Mucosa of descending colon (tissue), 3 donors: Measurements from ENCODE around the gene STIL. TPM values are rescaled to one million over a fixed set of nuclear protein-coding genes. Genes with fewer than 3 reads are reported as not detected.

ENCODE experiments used
- ATAC-seq: fragments of 200-7000 bp; cut with Tn5 transposase; one replicate; pipeline ENCODE4 v1.9.1; 2020; ENCODE audit warnings: mild to moderate bottlenecking, moderate library complexity
- DNase-seq, 3 donors: peaks; one replicate each; pipeline ENCODE4 v3.0.0-alpha.2; 2020
- H3K36me3 ChIP-seq: fragments of 200-600 bp; one replicate; pipeline ENCODE4 v1.8.0; 2021; ENCODE audit warnings: low read depth, mild to moderate bottlenecking
- H3K4me1 ChIP-seq: fragments of 200-600 bp; one replicate; pipeline ENCODE4 v1.8.0; 2021; ENCODE audit warnings: low read depth, mild to moderate bottlenecking
- H3K4me3 ChIP-seq: fragments of 200-600 bp; one replicate; pipeline ENCODE4 v1.8.0; 2021; ENCODE audit warnings: mild to moderate bottlenecking
- H3K9me3 ChIP-seq: fragments of 200-600 bp; one replicate; pipeline ENCODE4 v1.8.0; 2021; ENCODE audit warnings: mild to moderate bottlenecking
- intact Hi-C, 2 donors: fragments of 100-400 bp; cut with DNase I in 1 of 2; cut with micrococcal nuclease in 1 of 2; formaldehyde crosslinking; loops; one replicate each; pipeline versions ENCODE4 v1.11.0 to v1.11.1; 2022; cut with DNase I, micrococcal nuclease
- total RNA-seq, 3 donors: library from RNA; stranded (reverse); fragmentation: NEBNext Ultra II Directional in 2 of 3; extraction: Animal tissue kit (Norgen Biotek cat#: 25700) in 2 of 3; gene quantifications; one replicate each; pipeline versions ENCODE4 v1.2.1 to v1.2.4, GENCODE V29; 2021 to 2023
- TF ChIP-seq, protein P1 (sequence below): fragments of 200-600 bp; IDR thresholded peaks from one replicate; pipeline ENCODE4 v1.8.0; 2022; ENCODE audit warnings: antibody characterized with exemption, mild to moderate bottlenecking
- donor health status: DM: no; HTN: no; CAD: no; lungs with moderate emphysema.
- donor health status: DM: no; HTN: no; CAD: no.
- donor health status: DM: no; HTN: yes; CAD: no.

Gene STIL
- total RNA-seq, 3 donors from 2014 or later, result 4.8 to 13.1 (median 9.6) TPM

DNA sequence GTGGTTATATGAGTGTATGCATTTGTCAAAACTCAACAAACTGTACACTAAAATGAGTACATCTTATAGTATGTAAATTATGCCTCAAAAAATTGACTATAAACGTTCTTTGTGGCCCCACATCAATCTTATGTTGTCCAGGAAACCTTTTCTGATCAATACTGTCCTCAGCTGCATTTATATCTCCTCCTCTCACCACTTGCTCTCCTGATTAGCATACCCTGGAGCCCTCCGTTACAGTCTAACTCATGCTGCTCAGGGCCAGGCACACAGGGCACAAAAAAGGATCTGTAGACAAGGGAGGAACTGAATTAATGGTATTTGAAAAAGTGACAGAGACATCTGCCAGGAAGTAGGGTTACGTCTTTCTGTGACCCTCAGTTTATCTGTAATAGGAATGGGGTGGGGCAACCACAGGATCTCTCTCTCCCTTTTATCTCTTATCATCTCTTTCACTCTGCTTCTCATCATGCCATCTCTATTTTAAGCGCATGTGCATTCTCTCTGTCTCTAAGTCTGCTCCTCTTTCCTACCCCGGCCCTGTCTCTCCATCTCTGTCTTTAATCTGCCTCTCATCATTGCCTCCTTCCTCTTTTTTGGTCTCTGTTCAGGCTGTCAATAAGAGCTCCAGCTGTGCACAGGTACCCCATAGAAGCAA lies 74.9 kb downstream of the STIL start:
- TF ChIP-seq, protein P1, sequence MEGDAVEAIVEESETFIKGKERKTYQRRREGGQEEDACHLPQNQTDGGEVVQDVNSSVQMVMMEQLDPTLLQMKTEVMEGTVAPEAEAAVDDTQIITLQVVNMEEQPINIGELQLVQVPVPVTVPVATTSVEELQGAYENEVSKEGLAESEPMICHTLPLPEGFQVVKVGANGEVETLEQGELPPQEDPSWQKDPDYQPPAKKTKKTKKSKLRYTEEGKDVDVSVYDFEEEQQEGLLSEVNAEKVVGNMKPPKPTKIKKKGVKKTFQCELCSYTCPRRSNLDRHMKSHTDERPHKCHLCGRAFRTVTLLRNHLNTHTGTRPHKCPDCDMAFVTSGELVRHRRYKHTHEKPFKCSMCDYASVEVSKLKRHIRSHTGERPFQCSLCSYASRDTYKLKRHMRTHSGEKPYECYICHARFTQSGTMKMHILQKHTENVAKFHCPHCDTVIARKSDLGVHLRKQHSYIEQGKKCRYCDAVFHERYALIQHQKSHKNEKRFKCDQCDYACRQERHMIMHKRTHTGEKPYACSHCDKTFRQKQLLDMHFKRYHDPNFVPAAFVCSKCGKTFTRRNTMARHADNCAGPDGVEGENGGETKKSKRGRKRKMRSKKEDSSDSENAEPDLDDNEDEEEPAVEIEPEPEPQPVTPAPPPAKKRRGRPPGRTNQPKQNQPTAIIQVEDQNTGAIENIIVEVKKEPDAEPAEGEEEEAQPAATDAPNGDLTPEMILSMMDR, result no peak
- intact Hi-C loops, result no loop called here
- no peak for DNase-seq
- H3K4me1 ChIP-seq, result no peaks in the 10 kb centered on the region
- H3K9me3 ChIP-seq, result no peaks in the 10 kb centered on the region
- H3K36me3 ChIP-seq, result no peaks in the 10 kb centered on the region
- ATAC-seq, result no peak
- no peak overlapping the region for H3K4me3 ChIP-seq

DNA sequence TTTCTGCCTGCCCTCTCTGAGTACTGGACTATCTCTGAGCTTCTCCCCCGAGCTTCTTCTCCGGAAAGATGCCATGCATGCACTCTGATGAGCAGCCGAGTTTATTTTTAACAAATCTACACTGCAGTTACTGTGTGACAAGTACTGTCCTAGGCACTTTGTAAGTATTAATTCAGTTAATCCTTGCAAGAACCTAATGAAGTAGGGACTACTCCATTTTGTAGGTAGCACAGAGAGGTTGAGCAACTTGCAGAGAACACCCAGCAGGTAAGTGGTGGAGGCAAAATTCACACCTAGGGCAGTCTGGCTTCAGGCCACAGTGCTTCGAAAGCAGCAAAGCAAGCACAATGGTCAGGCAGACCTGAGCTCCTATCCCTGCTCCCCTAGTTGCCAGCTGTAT lies 78.1 kb downstream of the STIL start:
- intact Hi-C loops, result no loop called here

DNA sequence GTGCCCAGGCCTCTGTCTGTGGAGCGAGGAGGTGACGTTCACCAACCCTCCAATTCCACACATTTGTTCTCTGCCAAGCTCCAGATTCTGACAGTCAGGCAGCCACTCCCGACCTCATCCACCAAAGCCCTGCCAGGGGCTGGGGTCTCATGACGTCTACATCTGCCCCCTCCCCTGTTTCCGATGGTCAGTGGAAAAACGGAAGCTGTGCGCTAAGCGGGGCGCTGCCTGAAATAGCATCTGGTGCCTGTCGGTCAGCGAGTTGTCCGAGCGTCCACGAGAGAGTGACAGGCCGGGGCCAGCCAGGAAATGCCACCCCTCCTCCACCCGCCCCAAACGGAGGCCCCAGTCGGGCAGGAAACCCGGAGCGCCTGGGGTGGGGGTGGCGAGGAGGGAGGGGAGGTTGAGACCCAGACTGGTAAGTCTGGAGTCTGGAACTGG lies 78.7 kb downstream of the STIL start:
- intact Hi-C loops, result no loop called here
- TF ChIP-seq, protein P1, result no peak
- ATAC-seq, result no peak
- Histone ChIP-seq H3K4me3 (no peak overlapping the region), H3K9me3 (no peaks in the 10 kb centered on the region), H3K36me3 (no peaks in the 10 kb centered on the region), H3K4me1 (peaks cover 11% of the 10 kb centered on the region)
- peak in 1 of 3 donors; percentile 65 for DNase-seq

More for the DNA sequence above, 78.1 kb downstream of the STIL start:
- no peaks in the 10 kb centered on the region for H3K36me3 ChIP-seq
- ATAC-seq (no peak), DNase-seq (no peak)
- H3K4me1 ChIP-seq, result peaks cover 11% of the 10 kb centered on the region
- TF ChIP-seq, protein P1, result no peak
- H3K4me3 ChIP-seq, result no peak overlapping the region
- H3K9me3 ChIP-seq, result no peaks in the 10 kb centered on the region

DNA sequence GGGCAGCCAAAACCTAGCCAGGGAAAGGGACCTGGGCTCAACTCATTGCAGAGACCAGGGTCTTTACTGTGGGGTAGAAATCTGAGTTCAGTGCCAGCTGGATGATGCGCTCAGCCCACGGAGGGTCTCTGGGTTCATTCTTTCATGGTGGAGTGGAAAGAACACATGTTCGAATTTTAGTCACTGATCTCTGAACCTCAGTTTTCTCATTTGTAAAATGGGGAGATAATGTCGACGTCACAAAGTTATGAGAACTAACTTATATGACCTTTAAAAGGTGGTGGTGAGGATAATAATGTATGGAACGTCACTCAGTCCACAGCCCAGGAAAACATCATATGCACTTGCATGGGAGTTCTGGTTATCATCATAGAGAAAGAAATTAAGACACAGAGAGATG lies 80.8 kb downstream of the STIL start:
- no peak for ATAC-seq
- Histone ChIP-seq H3K4me3 (no peak overlapping the region), H3K9me3 (no peaks in the 10 kb centered on the region), H3K36me3 (no peaks in the 10 kb centered on the region), H3K4me1 (peaks cover 11% of the 10 kb centered on the region)
- no peak for DNase-seq
- intact Hi-C loops, result no loop called here
- TF ChIP-seq, protein P1, result no peak

DNA sequence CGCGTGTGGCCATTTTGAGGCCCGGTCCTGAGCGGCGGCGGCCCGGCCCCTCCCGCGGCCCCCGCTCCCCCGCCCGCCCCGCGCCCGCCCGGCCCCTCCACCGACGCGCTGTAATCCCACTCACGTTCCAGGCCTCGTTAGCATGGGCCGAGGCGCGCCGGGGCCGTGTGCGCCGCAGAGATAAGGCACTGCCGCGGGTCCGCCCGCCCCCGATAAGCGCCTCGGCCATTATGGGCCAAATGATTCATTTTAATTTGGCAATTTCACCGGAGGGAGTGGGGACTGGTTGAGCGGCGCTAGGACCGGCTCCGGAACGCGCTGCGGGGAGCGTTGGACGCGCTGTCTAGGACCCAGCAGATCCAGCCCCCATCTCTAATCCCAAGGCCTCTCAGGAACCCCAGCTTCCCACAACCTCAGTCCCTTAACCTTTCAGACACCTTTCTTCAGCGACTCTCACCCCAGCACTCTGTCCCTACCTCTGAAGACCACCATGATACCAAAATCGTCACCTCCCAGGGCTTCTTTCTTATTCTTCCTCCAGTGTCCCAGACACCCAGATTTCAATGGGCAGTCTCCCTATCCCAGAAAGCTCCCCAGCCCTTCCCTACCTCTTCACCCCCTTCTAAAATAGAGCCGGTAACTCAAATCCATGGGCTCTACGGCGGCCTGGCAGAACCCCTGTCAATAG lies 81.6 kb downstream of the STIL start, which contains the start of gene TAL1:
TSS of gene TAL1 (minus strand) at position 39 of the 688 bp plus-strand sequence. CDS start 6,337 bp downstream, outside the sequence.
- no peaks in the 10 kb centered on the region for H3K9me3 ChIP-seq
- H3K4me3 ChIP-seq, result no peak within 1 kb of the TSS
- intact Hi-C loops, result no loop called here
- ATAC-seq, result peak; percentile 30
- no peak for DNase-seq
- TF ChIP-seq, protein P1, result no peak
- no peaks in the 10 kb centered on the region for H3K36me3 ChIP-seq
- peaks cover 11% of the 10 kb centered on the region for H3K4me1 ChIP-seq
